Stimulated activated CD8-positive, alpha-beta memory T cell treated with anti-CD3 and anti-CD28 coated beads, Interleukin-2, amount 100 ng/mL, for 48 hours (primary cell): ENCODE data around the gene NFS1.

Experiments
- DNase-seq, 2 donors: peaks; one replicate each; pipeline ENCODE4 v3.0.0-alpha.2; 2020; ENCODE audit warnings: low read depth in 2 of 2

The NFS1 gene

GRCh38 chr20:35640724-35641123, 58.4 kb downstream of the NFS1 start:
- DNase-seq = no peak

- DNase-seq = no peak
Measured at GRCh38 chr20:35638751-35639150, 60.4 kb downstream of the NFS1 start.

DNA sequence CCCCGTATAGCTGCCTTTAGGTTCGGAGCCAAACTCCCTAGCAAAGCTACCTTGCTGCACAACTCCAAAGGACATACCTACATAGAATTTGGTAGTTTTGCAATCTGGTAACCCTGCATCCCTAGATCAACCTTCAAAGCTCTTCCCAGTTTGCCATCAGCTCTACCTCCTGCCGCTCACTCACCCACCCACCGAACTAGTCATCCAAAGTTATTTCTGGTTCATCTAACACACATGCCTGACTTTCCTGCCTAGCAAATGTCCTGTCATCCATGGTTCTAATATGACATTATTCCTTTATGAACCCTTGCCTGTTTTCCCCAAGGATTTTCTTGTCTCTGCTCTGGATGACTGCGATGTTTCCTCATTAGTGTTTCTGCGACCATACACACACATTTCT, 61.9 kb downstream of the NFS1 start:
- DNase-seq = no peak

GRCh38 chr20:35636095-35636494, 63.1 kb downstream of the NFS1 start:
- no peak for DNase-seq

GRCh38 chr20:35635652-35636051, 63.5 kb downstream of the NFS1 start:
- DNase-seq = no peak

DNA sequence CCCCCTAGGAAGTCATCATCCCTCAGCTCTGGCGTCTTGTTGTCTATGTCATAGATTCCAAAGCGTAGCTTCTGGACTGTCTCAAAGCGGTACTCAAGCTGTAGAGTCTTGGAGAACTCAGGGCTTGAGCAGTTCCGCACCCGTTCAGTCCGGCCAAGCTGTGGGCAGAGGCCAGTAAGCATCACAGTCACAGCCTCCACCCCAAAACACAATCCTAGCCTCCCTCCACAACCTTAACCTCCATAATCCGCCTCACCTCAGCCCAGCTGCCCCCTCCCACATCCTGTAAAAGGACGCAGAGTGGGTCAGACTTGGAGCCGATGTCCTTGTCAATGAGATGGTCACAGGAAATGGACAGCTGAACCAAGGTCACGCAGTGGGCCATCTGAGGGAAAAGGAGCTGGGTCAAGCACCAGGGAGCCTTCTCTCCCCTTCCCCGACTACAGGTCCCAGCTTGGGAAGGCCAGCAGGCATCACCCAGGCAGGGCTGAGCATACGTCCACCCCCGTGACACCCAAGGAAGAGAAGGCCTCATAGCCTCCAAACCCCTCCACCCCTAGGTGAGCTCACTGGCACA, 66.5 kb downstream of the NFS1 start:
- no peak for DNase-seq

GRCh38 chr20:35630636-35631035, 68.5 kb downstream of the NFS1 start:
- DNase-seq = no peak

DNA sequence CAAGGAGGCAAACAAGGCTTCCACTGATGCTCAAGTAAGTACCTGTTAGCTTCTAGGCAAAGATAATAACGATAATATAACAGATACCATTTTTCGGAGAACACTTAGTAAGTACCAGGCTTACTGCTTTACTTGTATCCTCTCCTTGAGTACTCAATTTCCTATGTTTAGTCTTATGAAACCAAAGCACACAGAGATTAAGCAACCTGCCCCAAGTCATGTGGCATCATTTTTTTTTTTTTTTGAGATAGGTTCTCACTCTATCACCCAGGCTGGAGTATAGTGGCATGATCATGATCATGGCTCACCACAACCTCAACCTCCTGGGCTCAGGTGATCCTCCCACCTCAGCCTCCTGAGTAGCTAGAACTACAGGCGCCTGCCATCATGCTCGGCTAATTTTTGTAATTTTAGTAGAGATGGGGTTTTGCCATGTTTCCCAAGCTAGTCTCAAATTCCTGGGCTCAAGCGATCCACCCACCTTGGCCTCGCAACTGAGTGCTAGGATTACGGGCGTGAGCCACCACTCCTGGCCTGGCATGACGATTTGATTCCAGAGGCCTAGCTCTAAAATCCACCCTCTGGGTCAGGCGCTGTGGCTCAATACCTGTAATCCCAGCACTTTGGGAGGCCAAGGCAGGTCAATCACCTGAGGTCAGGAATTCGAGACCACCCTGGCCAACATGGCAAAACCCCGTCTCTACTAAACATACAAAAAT, 69.6 kb downstream of the NFS1 start:
- DNase-seq = no peak

DNA sequence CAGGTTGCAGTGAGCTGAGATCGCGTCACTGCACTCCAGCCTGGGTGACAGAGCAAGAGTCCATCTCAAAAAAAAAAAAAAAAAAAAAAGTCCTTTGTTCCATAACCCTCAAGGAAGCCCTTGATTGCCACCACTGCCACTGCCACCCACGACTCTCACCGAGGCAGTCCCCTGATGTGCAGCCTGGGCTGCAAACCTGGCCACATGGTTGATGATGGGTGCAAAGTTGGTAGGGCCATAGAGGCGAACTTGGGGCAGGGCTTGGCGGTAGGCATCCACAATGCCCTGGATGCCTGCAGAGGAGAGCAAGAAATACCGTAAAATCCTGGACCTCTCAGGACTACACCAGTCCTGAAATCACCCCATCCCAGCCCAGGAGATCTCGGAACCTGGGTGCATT, 72.0 kb downstream of the NFS1 start:
- DNase-seq = no peak

GRCh38 chr20:35626386-35627001, 72.7 kb downstream of the NFS1 start:
- no peak for DNase-seq

- DNase-seq = no peak
Measured at GRCh38 chr20:35625584-35626385, 73.4 kb downstream of the NFS1 start.

GRCh38 chr20:35621560-35621946, 77.6 kb downstream of the NFS1 start:
- DNase-seq = no peak

DNA sequence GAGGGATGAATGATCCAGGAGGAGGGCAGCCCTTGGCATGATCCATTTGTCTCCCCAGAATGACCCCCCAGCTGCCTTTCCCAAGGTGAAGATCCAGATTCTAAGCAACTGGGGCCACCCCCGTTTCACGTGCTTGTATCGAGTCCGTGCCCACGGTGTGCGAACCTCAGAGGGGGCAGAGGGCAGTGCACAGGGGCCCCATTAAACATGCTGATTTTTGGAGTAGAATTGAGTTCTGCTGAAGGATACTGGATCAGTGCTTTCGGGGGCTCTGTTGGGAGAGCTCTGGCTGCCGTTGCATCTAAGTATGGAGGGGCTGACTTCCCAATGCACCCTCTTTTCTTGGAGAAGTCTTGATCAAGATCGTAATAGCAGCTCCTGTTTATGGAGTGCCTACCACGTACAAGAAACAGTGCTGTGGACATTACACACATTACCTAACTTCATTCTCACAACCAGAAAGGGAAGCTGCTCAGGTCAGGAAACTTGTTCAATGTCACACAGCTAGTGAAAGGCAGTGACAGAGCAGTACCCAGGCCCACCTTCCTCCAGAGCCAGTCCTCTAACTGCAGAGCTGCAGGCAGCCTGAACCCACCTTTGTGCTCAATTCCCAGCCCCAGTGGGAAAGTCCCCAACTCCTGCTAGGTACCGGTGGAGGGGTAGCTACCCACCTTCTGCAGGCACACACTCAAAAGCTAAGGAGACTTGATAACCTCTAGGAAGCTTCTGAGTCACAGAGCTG, 78.2 kb downstream of the NFS1 start:
- DNase-seq = no peak

- peak; percentile 66 to 77 for DNase-seq
Measured at GRCh38 chr20:35619196-35620095, 79.7 kb downstream of the NFS1 start.

GRCh38 chr20:35618263-35619131, 80.7 kb downstream of the NFS1 start:
- no peak for DNase-seq
